Transverse colon (tissue), 4 donors: ENCODE measurements around the gene FAM200B.

Experiments used
- EP300 ChIP-seq: sonication (generic); formaldehyde crosslinking; IDR thresholded peaks from one replicate; pipeline ENCODE4 v1.6.1; 2017; ENCODE audit warnings: antibody characterized with exemption, low read depth
- POLR2A ChIP-seq: fragments of 450-650 bp; IDR thresholded peaks from one replicate; pipeline ENCODE4 v1.6.1; 2016; ENCODE audit warnings: antibody characterized with exemption, mild to moderate bottlenecking, moderate library complexity
- POLR2AphosphoS5 ChIP-seq, 3 donors: sonication (generic); formaldehyde crosslinking; IDR thresholded peaks; one replicate each; pipeline ENCODE4 v1.6.1; 2016; ENCODE audit warnings: antibody characterized with exemption in 3 of 3
- TF ChIP-seq, protein P1 (sequence below), 5 experiments: fragments of 200-600 bp in 3 of 5; fragments of 450-650 bp in 2 of 5; sonication (generic) in 3 of 5; IDR thresholded peaks; 1 replicate in 2 of 5; 2 replicates in 3 of 5; pipeline ENCODE4 v1.5.1; 2016 to 2017; ENCODE audit warnings: antibody characterized with exemption in 5 of 5, inconsistent platforms in 3 of 5, mild to moderate bottlenecking in 2 of 5, moderate library complexity in 1 of 5

DNA sequence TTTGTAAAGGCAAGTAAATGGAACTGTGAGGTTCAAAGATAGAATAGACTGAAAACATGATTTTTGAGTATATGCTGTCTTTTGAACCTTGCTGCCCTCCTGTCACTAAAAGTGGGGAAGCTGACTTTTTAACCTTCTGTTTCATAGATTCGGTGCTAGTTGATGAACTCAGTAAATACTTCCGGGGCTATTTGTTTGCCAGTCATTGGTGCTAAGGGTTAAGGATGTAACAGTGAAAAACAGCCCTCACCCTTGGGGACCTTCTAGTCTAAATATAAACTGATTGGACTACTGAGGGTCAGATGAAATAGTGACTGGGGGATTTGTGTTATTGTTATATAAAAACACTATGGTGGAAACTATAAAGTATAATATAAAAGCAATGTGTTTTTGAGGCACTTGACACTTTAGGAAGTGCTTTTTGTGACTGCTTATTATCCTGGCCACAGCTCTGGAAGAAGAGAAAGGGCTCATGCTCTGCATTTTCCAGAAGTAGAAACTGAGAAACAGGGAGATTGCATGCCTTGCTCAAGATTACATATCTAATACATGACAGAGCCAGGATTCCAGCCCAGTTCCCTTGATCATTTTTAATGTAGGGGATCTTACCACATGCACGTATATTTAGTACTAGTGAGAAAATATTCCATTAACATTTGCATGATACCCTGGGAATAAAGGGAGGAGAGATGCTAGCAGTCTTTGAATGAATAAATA, 25.2 kb downstream of the FAM200B start:
- TF ChIP-seq, protein P1, sequence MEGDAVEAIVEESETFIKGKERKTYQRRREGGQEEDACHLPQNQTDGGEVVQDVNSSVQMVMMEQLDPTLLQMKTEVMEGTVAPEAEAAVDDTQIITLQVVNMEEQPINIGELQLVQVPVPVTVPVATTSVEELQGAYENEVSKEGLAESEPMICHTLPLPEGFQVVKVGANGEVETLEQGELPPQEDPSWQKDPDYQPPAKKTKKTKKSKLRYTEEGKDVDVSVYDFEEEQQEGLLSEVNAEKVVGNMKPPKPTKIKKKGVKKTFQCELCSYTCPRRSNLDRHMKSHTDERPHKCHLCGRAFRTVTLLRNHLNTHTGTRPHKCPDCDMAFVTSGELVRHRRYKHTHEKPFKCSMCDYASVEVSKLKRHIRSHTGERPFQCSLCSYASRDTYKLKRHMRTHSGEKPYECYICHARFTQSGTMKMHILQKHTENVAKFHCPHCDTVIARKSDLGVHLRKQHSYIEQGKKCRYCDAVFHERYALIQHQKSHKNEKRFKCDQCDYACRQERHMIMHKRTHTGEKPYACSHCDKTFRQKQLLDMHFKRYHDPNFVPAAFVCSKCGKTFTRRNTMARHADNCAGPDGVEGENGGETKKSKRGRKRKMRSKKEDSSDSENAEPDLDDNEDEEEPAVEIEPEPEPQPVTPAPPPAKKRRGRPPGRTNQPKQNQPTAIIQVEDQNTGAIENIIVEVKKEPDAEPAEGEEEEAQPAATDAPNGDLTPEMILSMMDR (IDR thresholded peaks at IDR 0.05): no peak
- TF ChIP-seq POLR2A (no peak), EP300 (no peak), POLR2AphosphoS5 (IDR thresholded peaks at IDR 0.05) (no peak)
